Measurements from ENCODE around the gene ATP10A. TPM values are rescaled to one million over a fixed set of nuclear protein-coding genes. Genes with fewer than 3 reads are reported as not detected.

ATP10A gene
- polyA plus RNA-seq, 1 of the 3 experiments (the other 2 are of a cell fraction), result not detected

GRCh38 chr15:25871403-25871802, 8.3 kb upstream of the ATP10A start (continued):
- TF ChIP-seq REST (IDR thresholded peaks at IDR 0.05; ENCODE audit: low read depth, low read length) (no peak), POLR2AphosphoS5 (IDR thresholded peaks at IDR 0.05; ENCODE audit: low read depth, low read length) (no peak), TEAD4 (IDR thresholded peaks at IDR 0.05; ENCODE audit: borderline replicate concordance, insufficient read depth) (no peak), FOSL2 (IDR thresholded peaks at IDR 0.05; ENCODE audit: borderline replicate concordance, low read depth) (no peak), EP300 (IDR thresholded peaks at IDR 0.05; ENCODE audit: borderline replicate concordance in 1 of 2, low read depth in 1 of 2, low read length in 1 of 2) (no peak)
- TF ChIP-seq, protein P1, sequence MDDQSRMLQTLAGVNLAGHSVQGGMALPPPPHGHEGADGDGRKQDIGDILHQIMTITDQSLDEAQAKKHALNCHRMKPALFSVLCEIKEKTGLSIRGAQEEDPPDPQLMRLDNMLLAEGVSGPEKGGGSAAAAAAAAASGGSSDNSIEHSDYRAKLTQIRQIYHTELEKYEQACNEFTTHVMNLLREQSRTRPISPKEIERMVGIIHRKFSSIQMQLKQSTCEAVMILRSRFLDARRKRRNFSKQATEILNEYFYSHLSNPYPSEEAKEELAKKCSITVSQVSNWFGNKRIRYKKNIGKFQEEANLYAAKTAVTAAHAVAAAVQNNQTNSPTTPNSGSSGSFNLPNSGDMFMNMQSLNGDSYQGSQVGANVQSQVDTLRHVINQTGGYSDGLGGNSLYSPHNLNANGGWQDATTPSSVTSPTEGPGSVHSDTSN (IDR thresholded peaks at IDR 0.05), result no peak

DNA sequence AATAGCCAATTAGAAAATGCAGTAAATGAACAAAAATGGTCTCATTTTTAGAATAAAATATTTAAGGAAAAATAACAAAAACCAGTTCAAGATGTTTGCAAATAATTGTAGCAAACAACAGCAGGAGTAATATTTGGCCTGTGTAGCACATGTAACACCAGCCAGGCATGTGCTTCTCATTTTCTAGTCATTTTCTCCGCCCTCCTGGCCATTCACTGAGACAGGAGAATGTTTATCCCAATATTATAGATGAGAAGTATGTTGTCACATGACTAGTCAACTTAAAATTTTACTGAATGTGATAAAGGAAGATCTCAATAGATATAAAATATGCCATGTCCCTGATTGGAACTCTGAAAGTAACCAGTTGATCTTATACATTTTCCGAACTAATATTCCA, 7.8 kb upstream of the ATP10A start:
- no peak overlapping the region for H3K9ac ChIP-seq
- no peaks in the 10 kb centered on the region for H4K20me1 ChIP-seq (ENCODE audit: insufficient read depth)
- ChIA-PET CTCF (no interaction called here), POLR2A (no interaction called here)
- TF ChIP-seq POLR2AphosphoS5 (IDR thresholded peaks at IDR 0.05; ENCODE audit: low read depth, low read length) (no peak), NFIC (IDR thresholded peaks at IDR 0.05; ENCODE audit: borderline replicate concordance) (no peak), EP300 (IDR thresholded peaks at IDR 0.05; ENCODE audit: borderline replicate concordance in 1 of 2, low read depth in 1 of 2, low read length in 1 of 2) (no peak)
- H3K36me3 ChIP-seq (replicated peaks in 1 of 2; ENCODE audit: control insufficient read depth in 1 of 2, insufficient read depth in 2 of 2, low read length in 1 of 2), result no peaks in the 10 kb centered on the region
- H3K27me3 ChIP-seq (ENCODE audit: insufficient read depth), result no peaks in the 10 kb centered on the region
- H3K4me1 ChIP-seq (ENCODE audit: control insufficient read depth in 1 of 2, insufficient read depth in 2 of 2, low read depth in 1 of 2, low read length in 1 of 2), result no peaks in the 10 kb centered on the region
- no peaks in the 10 kb centered on the region for H3F3A ChIP-seq (replicated peaks; ENCODE audit: insufficient read depth)
- no peaks in the 10 kb centered on the region for H3K9me3 ChIP-seq
- no peaks in the 10 kb centered on the region for H3K79me2 ChIP-seq (ENCODE audit: insufficient read depth)
- no peak overlapping the region for H3K4me2 ChIP-seq
- no peak for DNase-seq
- 43% methylated on average over 2 of the region's 2 CpGs for WGBS (ENCODE audit: low lambda C conversion rate)
- H3K27ac ChIP-seq (ENCODE audit: low read depth in 2 of 2, low read length in 1 of 2), result no peak overlapping the region
- H2AFZ ChIP-seq (ENCODE audit: low read depth), result no peak overlapping the region
- H3K9me2 ChIP-seq, result no peaks in the 10 kb centered on the region
- no peak overlapping the region for H3K4me3 ChIP-seq (ENCODE audit: low read depth in 2 of 2, low read length in 1 of 2)

DNA sequence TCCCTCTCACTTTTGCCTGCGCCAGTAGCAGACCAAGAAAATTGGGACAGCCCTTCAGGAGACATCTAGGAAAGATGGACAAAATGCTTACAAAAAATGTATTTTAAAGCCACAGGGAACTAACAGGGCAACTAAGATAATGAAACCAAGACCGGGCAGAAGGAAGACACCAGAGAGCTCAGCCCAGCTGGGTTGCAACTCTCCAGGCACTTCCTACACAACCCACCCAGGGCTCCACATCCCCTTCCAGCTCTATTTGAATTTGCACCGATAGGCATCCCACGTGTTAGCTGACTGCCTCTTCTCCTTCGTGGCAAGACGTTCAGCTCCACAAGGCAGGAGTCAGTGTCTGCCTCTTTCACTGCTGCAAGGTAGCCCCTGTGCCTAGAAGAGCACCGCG, 6.6 kb upstream of the ATP10A start:
- Histone ChIP-seq H3K9ac (no peak overlapping the region), H3K36me3 (replicated peaks in 1 of 2; ENCODE audit: control insufficient read depth in 1 of 2, insufficient read depth in 2 of 2, low read length in 1 of 2) (no peaks in the 10 kb centered on the region), H3K9me3 (no peaks in the 10 kb centered on the region), H3K4me2 (no peak overlapping the region), H3K4me1 (ENCODE audit: control insufficient read depth in 1 of 2, insufficient read depth in 2 of 2, low read depth in 1 of 2, low read length in 1 of 2) (no peaks in the 10 kb centered on the region), H3K4me3 (ENCODE audit: low read depth in 2 of 2, low read length in 1 of 2) (no peak overlapping the region), H3F3A (replicated peaks; ENCODE audit: insufficient read depth) (no peaks in the 10 kb centered on the region), H4K20me1 (ENCODE audit: insufficient read depth) (no peaks in the 10 kb centered on the region), H3K9me2 (no peaks in the 10 kb centered on the region), H3K27me3 (ENCODE audit: insufficient read depth) (no peaks in the 10 kb centered on the region), H2AFZ (ENCODE audit: low read depth) (no peak overlapping the region), H3K27ac (ENCODE audit: low read depth in 2 of 2, low read length in 1 of 2) (no peak overlapping the region), H3K79me2 (ENCODE audit: insufficient read depth) (no peaks in the 10 kb centered on the region)
- TF ChIP-seq EZH2phosphoT487 (IDR thresholded peaks at IDR 0.05; ENCODE audit: borderline replicate concordance, low read depth) (no peak), NFIC (IDR thresholded peaks at IDR 0.05; ENCODE audit: borderline replicate concordance) (no peak), POLR2AphosphoS5 (IDR thresholded peaks at IDR 0.05; ENCODE audit: low read depth, low read length) (no peak), SMC3 (IDR thresholded peaks at IDR 0.05; ENCODE audit: low read depth, low read length) (no peak), CHD2 (IDR thresholded peaks at IDR 0.05; ENCODE audit: low read length, partially characterized antibody) (no peak), GATA2 (CRISPR knock-in tag; IDR thresholded peaks at IDR 0.05) (no peak)
- TF ChIP-seq, protein P2, sequence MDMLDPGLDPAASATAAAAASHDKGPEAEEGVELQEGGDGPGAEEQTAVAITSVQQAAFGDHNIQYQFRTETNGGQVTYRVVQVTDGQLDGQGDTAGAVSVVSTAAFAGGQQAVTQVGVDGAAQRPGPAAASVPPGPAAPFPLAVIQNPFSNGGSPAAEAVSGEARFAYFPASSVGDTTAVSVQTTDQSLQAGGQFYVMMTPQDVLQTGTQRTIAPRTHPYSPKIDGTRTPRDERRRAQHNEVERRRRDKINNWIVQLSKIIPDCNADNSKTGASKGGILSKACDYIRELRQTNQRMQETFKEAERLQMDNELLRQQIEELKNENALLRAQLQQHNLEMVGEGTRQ (IDR thresholded peaks at IDR 0.05; ENCODE audit: borderline replicate concordance, low read depth, low read length), result no peak
- POLR2A ChIA-PET, result no interaction called here
- CTCF ChIA-PET, result interaction anchor here (1.0 kb wide), 1 partner anchor 64 kb away, joined by 3 read pairs; no protein-coding TSS in a partner anchor
- 65% methylated on average over 7 of the region's 8 CpGs for WGBS (ENCODE audit: low lambda C conversion rate)
- DNase-seq, result no peak
